Peyer's patch (tissue), 4 donors: ENCODE results near the gene SEC23A. TPM values are rescaled to one million over a fixed set of nuclear protein-coding genes. Genes with fewer than 3 reads are reported as not detected.
"Not testable (repeated sequence)": the region's sequence is repeated elsewhere in the genome, so short reads cannot be mapped to it uniquely, and the experiment has no call there.

Experiments used
- DNase-seq, 3 donors: peaks; one replicate each; pipeline ENCODE4 v3.0.0-alpha.2; 2017 to 2019
- H3K27ac ChIP-seq, 4 donors: fragments of 200-600 bp; sonication (generic); one replicate each; pipeline ENCODE4 v1.5.1; 2016 to 2019
- H3K27me3 ChIP-seq, 2 donors: fragments of 200-600 bp; sonication (generic); one replicate each; pipeline ENCODE4 v1.5.1; 2019
- H3K36me3 ChIP-seq, 3 donors: fragments of 200-600 bp; sonication (generic); one replicate each; pipeline ENCODE4 v1.5.1; 2016 to 2019
- H3K4me1 ChIP-seq, 4 donors: fragments of 200-600 bp; sonication (generic); one replicate each; pipeline ENCODE4 v1.5.1; 2016 to 2019
- H3K4me3 ChIP-seq, 4 donors: fragments of 200-600 bp; sonication (generic); 1 replicate in 3 of 4; 2 replicates in 1 of 4; pipeline ENCODE4 v1.5.1; 2016 to 2019; ENCODE audit warnings: mild to moderate bottlenecking in 1 of 4
- H3K9me3 ChIP-seq, 4 donors: fragments of 200-600 bp; sonication (generic); one replicate each; pipeline ENCODE4 v1.5.1; 2016 to 2019; ENCODE audit warnings: mild to moderate bottlenecking in 1 of 4
- CTCF ChIP-seq, 6 experiments: fragments of 450-650 bp in 4 of 6; fragments of 200-600 bp in 2 of 6; sonication (generic) in 1 of 6; IDR thresholded peaks; one replicate each; pipeline ENCODE4 v1.5.1; 2017 to 2019; ENCODE audit warnings: antibody characterized with exemption in 6 of 6, mild to moderate bottlenecking in 3 of 6, moderate library complexity in 1 of 6
- POLR2A ChIP-seq, 2 donors: fragments of 450-650 bp; IDR thresholded peaks; one replicate each; pipeline ENCODE4 v1.5.1; 2017; ENCODE audit warnings: antibody characterized with exemption in 2 of 2, mild to moderate bottlenecking in 2 of 2, moderate library complexity in 2 of 2
- total RNA-seq, 4 donors: library from RNA; depleted of rRNA; stranded (reverse); fragments of >200 nt; gene quantifications; one replicate each; pipeline ENCODE4 v1.1.0, GENCODE V29; 2016

The SEC23A gene
- total RNA-seq, 4 donors from 2014 or later = 118 to 260 (median 188) TPM

- peaks cover 0 to 15% (median 3%) of the 10 kb centered on the region in 4 donors for H3K4me1 ChIP-seq
- no peak overlapping the region for H3K4me3 ChIP-seq
- no peaks in the 10 kb centered on the region for H3K36me3 ChIP-seq
- no peak for TF ChIP-seq CTCF (IDR thresholded peaks at IDR 0.05)
- peak in 1 of 2 donors; percentile 19 for TF ChIP-seq POLR2A (IDR thresholded peaks at IDR 0.05)
- H3K27ac ChIP-seq = peak overlapping the region in 3 of 4 donors; percentile 22 to 61 (median 42)
- H3K27me3 ChIP-seq = no peaks in the 10 kb centered on the region
- no peaks in the 10 kb centered on the region for H3K9me3 ChIP-seq
- peak in 1 of 3 donors; percentile 51 for DNase-seq
Measured at GRCh38 chr14:39023939-39024871, 78.8 kb downstream of the SEC23A start.

GRCh38 chr14:39017096-39018016 is 85.7 kb downstream of the SEC23A start:
- H3K27ac ChIP-seq, H3K4me1 ChIP-seq, H3K36me3 ChIP-seq, H3K27me3 ChIP-seq, H3K9me3 ChIP-seq: not testable (repeated sequence)
- H3K4me3 ChIP-seq = peak overlapping the region in 1 of 4 donors; percentile 3
- DNase-seq = peak in 2 of 3 donors; percentile 59 to 67
- TF ChIP-seq CTCF (IDR thresholded peaks at IDR 0.05) = peak in 3 of 6 experiments; percentile 39 to 49 (median 48)

- DNase-seq = no peak
- H3K4me3 ChIP-seq = no peak overlapping the region
- no peaks in the 10 kb centered on the region for H3K27me3 ChIP-seq
- no peaks in the 10 kb centered on the region for H3K9me3 ChIP-seq
- H3K36me3 ChIP-seq = no peaks in the 10 kb centered on the region
- H3K27ac ChIP-seq = no peak overlapping the region
- peaks cover 0 to 6% (median 0%) of the 10 kb centered on the region in 4 donors for H3K4me1 ChIP-seq
- TF ChIP-seq POLR2A (IDR thresholded peaks at IDR 0.05) = no peak
- no peak for TF ChIP-seq CTCF (IDR thresholded peaks at IDR 0.05)
Measured at GRCh38 chr14:39016733-39017095, 86.3 kb downstream of the SEC23A start.

- DNase-seq = no peak
- Histone ChIP-seq H3K4me3 (no peak overlapping the region), H3K27ac (no peak overlapping the region), H3K4me1 (peaks cover 0 to 6% (median 0%) of the 10 kb centered on the region in 4 donors), H3K9me3 (no peaks in the 10 kb centered on the region), H3K36me3 (no peaks in the 10 kb centered on the region), H3K27me3 (no peaks in the 10 kb centered on the region)
- TF ChIP-seq POLR2A (IDR thresholded peaks at IDR 0.05) = no peak
- no peak for TF ChIP-seq CTCF (IDR thresholded peaks at IDR 0.05)
Measured at GRCh38 chr14:39015964-39016577, 87.0 kb downstream of the SEC23A start.

- no peak for TF ChIP-seq POLR2A (IDR thresholded peaks at IDR 0.05)
- TF ChIP-seq CTCF (IDR thresholded peaks at IDR 0.05) = peak in 5 of 6 experiments; percentile 49 to 79 (median 73)
- peak in 1 of 3 donors; percentile 70 for DNase-seq
- no peaks in the 10 kb centered on the region for H3K36me3 ChIP-seq
- H3K27ac ChIP-seq = no peak overlapping the region
- H3K4me1 ChIP-seq = peaks cover 0 to 6% (median 0%) of the 10 kb centered on the region in 4 donors
- no peaks in the 10 kb centered on the region for H3K9me3 ChIP-seq
- H3K4me3 ChIP-seq = no peak overlapping the region
- H3K27me3 ChIP-seq = no peaks in the 10 kb centered on the region
Measured at GRCh38 chr14:39015360-39015961, 87.6 kb downstream of the SEC23A start.
